GM12878 (cell line): ENCODE data around the gene KRT14. TPM values are rescaled to one million over a fixed set of nuclear protein-coding genes. Genes with fewer than 3 reads are reported as not detected.

Experiments used
- ATAC-seq: fragments of 200-7000 bp; cut with Tn5 transposase; 3 replicates; pipeline ENCODE4 v1.9.1; 2020; ENCODE audit warnings: mild to moderate bottlenecking, moderate library complexity
- BruUV-seq: library from RNA; stranded (reverse); fragments of 400-500 nt; replicated peaks from 2 replicates; lab custom pipeline; 2021; lab: Mats Ljungman, UMichigan
- CTCF ChIA-PET: fragments of 300-600 bp; sonication (Branson Sonifier 250); formaldehyde crosslinking; extraction: SDS; loops from one replicate; lab custom pipeline; 2021; ENCODE audit warnings: inconsistent platforms; lab: Yijun Ruan, JAX
- POLR2A ChIA-PET: fragments of 350-600 bp; formaldehyde crosslinking; extraction: SDS; loops from one replicate; lab custom pipeline; 2021; ENCODE audit warnings: inconsistent platforms; lab: Charles Lee
- RAD21 ChIA-PET: fragments of 300-600 bp; sonication (Branson Sonifier 250); formaldehyde crosslinking; loops from one replicate; lab custom pipeline; 2023; ENCODE audit warnings: antibody characterized with exemption; ENCODE audit not compliant: unreplicated experiment; lab: Charles Lee
- SMC1A ChIA-PET: fragments of 300-600 bp; sonication (Branson Sonifier 250); formaldehyde crosslinking; loops from one replicate; lab custom pipeline; 2023; ENCODE audit not compliant: unreplicated experiment, uncharacterized antibody; lab: Charles Lee
- DNase-seq: peaks from one replicate; pipeline ENCODE4 v3.0.0-alpha.2; 2011; ENCODE audit warnings: low read depth, low spot score
- FAIRE-seq: peaks from 3 replicates; lab custom pipeline; 2011; peaks lifted over from hg19 to GRCh38; lab: Jason Lieb, UNC
- H2AFZ ChIP-seq: 2 replicates; pipeline ENCODE4 v1.6.0; 2011; ENCODE audit warnings: low read depth, low read length, control low read depth; ENCODE audit not compliant: control insufficient read depth
- H3K27ac ChIP-seq: 2 replicates; pipeline ENCODE4 v1.5.1; 2011; ENCODE audit warnings: control low read depth; ENCODE audit not compliant: control insufficient read depth, insufficient read depth
- H3K27me3 ChIP-seq, 2 experiments: replicated peaks in 1 of 2; 2 replicates each; pipeline versions ENCODE4 v1.6.0 to v1.6.1; 2011; ENCODE audit warnings: low read length in 1 of 2; ENCODE audit not compliant: control insufficient read depth in 2 of 2, insufficient read depth in 2 of 2
- H3K36me3 ChIP-seq, 2 experiments: 2 replicates each; pipeline ENCODE4 v1.5.1; 2011; ENCODE audit warnings: low read length in 1 of 2; ENCODE audit not compliant: control insufficient read depth in 2 of 2, insufficient read depth in 2 of 2
- H3K4me1 ChIP-seq: 2 replicates; pipeline ENCODE4 v1.6.1; 2011; ENCODE audit warnings: mild to moderate bottlenecking, low read length, moderate library complexity, mixed read lengths; ENCODE audit not compliant: control insufficient read depth, insufficient read depth
- H3K4me2 ChIP-seq: 2 replicates; pipeline ENCODE4 v1.6.0; 2011; ENCODE audit warnings: control low read depth; ENCODE audit not compliant: control insufficient read depth, insufficient read depth
- H3K4me3 ChIP-seq: fragments of 200-600 bp; sonication (generic); 2 replicates; pipeline ENCODE4 v1.5.1; 2016
- H3K79me2 ChIP-seq: 2 replicates; pipeline ENCODE4 v1.6.0; 2011; ENCODE audit warnings: low read length; ENCODE audit not compliant: control insufficient read depth, insufficient read depth
- H3K9ac ChIP-seq: 2 replicates; pipeline ENCODE4 v1.8.0; 2011; ENCODE audit warnings: low read length, control low read depth, mixed read lengths; ENCODE audit not compliant: control insufficient read depth, insufficient read depth
- H3K9me3 ChIP-seq: replicated peaks from 3 replicates; pipeline ENCODE4 v1.5.1; 2011; ENCODE audit warnings: mild to moderate bottlenecking, low read length; ENCODE audit not compliant: control insufficient read depth, insufficient read depth
- H4K20me1 ChIP-seq: 2 replicates; pipeline ENCODE4 v1.6.0; 2011; ENCODE audit not compliant: control insufficient read depth, insufficient read depth
- CBX5 ChIP-seq: sonication (generic); IDR thresholded peaks from 2 replicates; pipeline ENCODE4 v1.6.1; 2016; ENCODE audit warnings: low read depth, moderate library complexity, mild to moderate bottlenecking, inconsistent platforms
- CTCF ChIP-seq, 3 experiments: IDR thresholded peaks in 2 of 3; conservative IDR thresholded peaks in 1 of 3; 2 replicates each; pipeline ENCODE4 v1.5.1; 2011; ENCODE audit warnings: low read depth in 3 of 3, low read length in 3 of 3, mild to moderate bottlenecking in 3 of 3, control low read depth in 2 of 3, moderate library complexity in 2 of 3, inconsistent platforms in 1 of 3, mixed read lengths in 1 of 3; ENCODE audit not compliant: control insufficient read depth in 2 of 3, insufficient read depth in 1 of 3; ENCODE audit errors: extremely low read depth in 1 of 3
- KDM1A ChIP-seq: fragments of 200-600 bp; sonication (generic); IDR thresholded peaks from 2 replicates; pipeline ENCODE4 v1.6.1; 2016; ENCODE audit warnings: borderline replicate concordance
- ZNF24 ChIP-seq: fragments of 450-650 bp; IDR thresholded peaks from 2 replicates; pipeline ENCODE4 v1.6.1; 2017; ENCODE audit warnings: antibody characterized with exemption, mild to moderate bottlenecking
- WGBS: methylation state at CpG from one replicate; pipeline ENCODE4 v1.1.6; 2016; ENCODE audit warnings: low lambda C conversion rate; ENCODE audit not compliant: insufficient replicate concordance, insufficient coverage; ENCODE audit errors: missing lambda C conversion rate; 5-methylcytosine and 5-hydroxymethylcytosine counted together
- in situ Hi-C: fragments of 300-500 bp; cut with MboI; formaldehyde crosslinking; loops from 9 replicates; pipeline ENCODE4 v1.14.3; 2018; ENCODE audit warnings: mixed read lengths
- intact Hi-C: fragments of 100-400 bp; cut with micrococcal nuclease; formaldehyde crosslinking; loops from one replicate; pipeline ENCODE4 v1.14.2; 2022; ENCODE audit not compliant: unreplicated experiment
- polyA plus RNA-seq, 11 experiments: library from polyadenylated mRNA; depleted of rRNA in 4 of 11; unstranded in 6 of 11; stranded (reverse) in 5 of 11; fragments of >200 nt; fragmentation: Nextera tagmentation in 4 of 11; fragmentation: Illumina TruSeq in 1 of 11; extraction: Ambion mirVana in 4 of 11; extraction: Trizol in 1 of 11; gene quantifications; 1 replicate in 1 of 11; 2 replicates in 10 of 11; pipeline versions ENCODE4 v1.2.1 to v1.2.3, GENCODE V29; 2011 to 2016; ENCODE audit warnings: inconsistent platforms in 2 of 11, missing spikeins in 2 of 11, low read depth in 1 of 11
- total RNA-seq, 4 experiments: library from RNA; depleted of rRNA in 3 of 4; stranded (reverse); fragments of >200 nt in 3 of 4; fragmentation: Illumina TruSeq in 1 of 4; extraction: Trizol in 1 of 4; gene quantifications; 2 replicates each; pipeline versions ENCODE4 v1.2.1 to v1.2.3, GENCODE V29; 2013 to 2021

KRT14 gene
- total and polyA plus RNA-seq, 10 of the 15 experiments (the other 5 are each of a cell fraction or from before 2014, with no cell fraction given) = 1.5 TPM; not detected in 9

GRCh38 chr17:41553987-41554680 is 32.6 kb downstream of the KRT14 start:
- TF ChIP-seq CBX5 = no peak
- TF ChIP-seq KDM1A = no peak
- TF ChIP-seq CTCF (IDR thresholded peaks at IDR 0.05 in 2 of 3, conservative IDR thresholded peaks at IDR 0.05 in 1 of 3; ENCODE audit: control insufficient read depth in 2 of 3, extremely low read depth in 1 of 3, insufficient read depth in 1 of 3, low read depth in 3 of 3, low read length in 3 of 3) = no peak
- peak; percentile 39; the same call in 1 of the 2 replicates for TF ChIP-seq ZNF24
- FAIRE-seq = no peak
- intact Hi-C loops (no loop called here), in situ Hi-C loops (no loop called here)
- no peak for ATAC-seq
- H3K27me3 ChIP-seq = no peaks in the 10 kb centered on the region; a peak in 1 of 4 replicates
- DNase-seq = no peak
- ChIA-PET RAD21 (interaction anchor here (0.6 to 1.3 kb wide), 3 partner anchors 9 to 122 kb away, joined by 3 to 4 read pairs (median 3); no protein-coding TSS in a partner anchor), CTCF (interaction anchor here (0.7 to 6.3 kb wide), 2 partner anchors 94 to 110 kb away, joined by 3 to 146 read pairs; no protein-coding TSS in a partner anchor), SMC1A (interaction anchor here (0.7 to 1.2 kb wide), 2 partner anchors 109 to 1173 kb away, joined by 3 read pairs; no protein-coding TSS in a partner anchor), POLR2A (no interaction called here)
- no peaks in the 10 kb centered on the region for H3K36me3 ChIP-seq
- no peaks in the 10 kb centered on the region for H3K9me3 ChIP-seq
- no peak overlapping the region for H3K4me3 ChIP-seq
- no peak overlapping the region for H3K4me2 ChIP-seq
- 34% methylated on average over 8 of the region's 8 CpGs for WGBS
- no peak overlapping the region for H3K27ac ChIP-seq
- H3K4me1 ChIP-seq = no peaks in the 10 kb centered on the region
- H4K20me1 ChIP-seq = no peaks in the 10 kb centered on the region
- no peak overlapping the region for H2AFZ ChIP-seq
- H3K79me2 ChIP-seq = no peaks in the 10 kb centered on the region
- no TSS peak for BruUV-seq
- H3K9ac ChIP-seq = no peak overlapping the region
